ENCODE results near the gene LENG1. TPM values are rescaled to one million over a fixed set of nuclear protein-coding genes. Genes with fewer than 3 reads are reported as not detected.

LENG1 gene
- polyA plus RNA-seq (14.0 and 17.0 TPM in 2 replicates), polyA minus RNA-seq (6.8 and 9.1 TPM in 2 replicates)

GRCh38 chr19:54159352-54160181 lies at the start of gene LENG1:
Gene LENG1, minus strand, starts transcription at chr19:54159721. Its CDS starts 26 bp downstream, at chr19:54159695.
- peak within 1 kb of the TSS; percentile 91 for H3K27ac ChIP-seq (ENCODE audit: low read length)
- TF ChIP-seq MXI1 (conservative IDR thresholded peaks at IDR 0.05; ENCODE audit: poor library complexity, severe bottlenecking) (peak; percentile 95), EZH2 (IDR thresholded peaks at IDR 0.05; ENCODE audit: borderline replicate concordance, insufficient read depth, low read length, poor library complexity, severe bottlenecking) (no peak), RAD21 (conservative IDR thresholded peaks at IDR 0.05) (peak; percentile 25), CTCF (IDR thresholded peaks at IDR 0.05; ENCODE audit: poor library complexity, severe bottlenecking) (peak; percentile 84), REST (IDR thresholded peaks at IDR 0.05; ENCODE audit: borderline replicate concordance) (peak; percentile 62), SMC3 (conservative IDR thresholded peaks at IDR 0.05; ENCODE audit: poor library complexity) (peak; percentile 53), EP300 (conservative IDR thresholded peaks at IDR 0.05; ENCODE audit: poor library complexity, severe bottlenecking) (peak; percentile 65), POLR2AphosphoS5 (IDR thresholded peaks at IDR 0.05) (peak; percentile 83), TAF1 (IDR thresholded peaks at IDR 0.05; ENCODE audit: low read depth) (peak; percentile 70)

GRCh38 chr19:54208784-54209057 lies 49.2 kb upstream of the LENG1 start:
- no peak overlapping the region for H3K4me2 ChIP-seq (ENCODE audit: low read length)
- no peaks in the 10 kb centered on the region for H3F3A ChIP-seq (ENCODE audit: insufficient read depth, low read length, poor library complexity, severe bottlenecking)
- H3K79me2 ChIP-seq (replicated peaks; ENCODE audit: insufficient read depth, low read length) = peaks cover 20% of the 10 kb centered on the region
- H2AFZ ChIP-seq (ENCODE audit: low read depth, low read length) = no peak overlapping the region
- H3K4me3 ChIP-seq (ENCODE audit: low read length) = no peak overlapping the region
- no peaks in the 10 kb centered on the region for H3K36me3 ChIP-seq (ENCODE audit: insufficient read depth, low read length)
- H3K9me2 ChIP-seq (ENCODE audit: insufficient read depth, low read length) = no peaks in the 10 kb centered on the region
- no peaks in the 10 kb centered on the region for H3K27me3 ChIP-seq (ENCODE audit: insufficient read depth, low read depth, low read length)
- TF ChIP-seq TAF1 (IDR thresholded peaks at IDR 0.05; ENCODE audit: low read depth) (no peak), EZH2 (IDR thresholded peaks at IDR 0.05; ENCODE audit: borderline replicate concordance, insufficient read depth, low read length, poor library complexity, severe bottlenecking) (no peak), EP300 (conservative IDR thresholded peaks at IDR 0.05; ENCODE audit: poor library complexity, severe bottlenecking) (no peak), REST (IDR thresholded peaks at IDR 0.05; ENCODE audit: borderline replicate concordance) (no peak), CTCF (IDR thresholded peaks at IDR 0.05; ENCODE audit: poor library complexity, severe bottlenecking) (no peak), POLR2AphosphoS5 (IDR thresholded peaks at IDR 0.05) (no peak), MXI1 (conservative IDR thresholded peaks at IDR 0.05; ENCODE audit: poor library complexity, severe bottlenecking) (no peak), SMC3 (conservative IDR thresholded peaks at IDR 0.05; ENCODE audit: poor library complexity) (no peak), RAD21 (conservative IDR thresholded peaks at IDR 0.05) (no peak)
- peaks cover 13% of the 10 kb centered on the region for H4K20me1 ChIP-seq (ENCODE audit: insufficient read depth)
- no peak overlapping the region for H3K9ac ChIP-seq (ENCODE audit: low read length)
- H3K27ac ChIP-seq (ENCODE audit: low read length) = no peak overlapping the region
- H3K9me3 ChIP-seq (ENCODE audit: low read length) = no peaks in the 10 kb centered on the region

More at GRCh38 chr19:54159352-54160181, at the start of gene LENG1:
- no peaks in the 10 kb centered on the region for H4K20me1 ChIP-seq (ENCODE audit: insufficient read depth)
- H2AFZ ChIP-seq (ENCODE audit: low read depth, low read length) = peak within 1 kb of the TSS; percentile 81
- H3K9me3 ChIP-seq (ENCODE audit: low read length) = no peaks in the 10 kb centered on the region
- no peaks in the 10 kb centered on the region for H3K9me2 ChIP-seq (ENCODE audit: insufficient read depth, low read length)
- peak within 1 kb of the TSS; percentile 78 for H3K9ac ChIP-seq (ENCODE audit: low read length)
- no peaks in the 10 kb centered on the region for H3K27me3 ChIP-seq (ENCODE audit: insufficient read depth, low read depth, low read length)
- H3F3A ChIP-seq (ENCODE audit: insufficient read depth, low read length, poor library complexity, severe bottlenecking) = no peaks in the 10 kb centered on the region
- peak within 1 kb of the TSS; percentile 99 for H3K4me2 ChIP-seq (ENCODE audit: low read length)
- H3K36me3 ChIP-seq (ENCODE audit: insufficient read depth, low read length) = no peaks in the 10 kb centered on the region
- peak within 1 kb of the TSS; percentile 79 for H3K4me3 ChIP-seq (ENCODE audit: low read length)
- peaks cover 9% of the 10 kb centered on the region for H3K79me2 ChIP-seq (replicated peaks; ENCODE audit: insufficient read depth, low read length)

All from neural cell (in vitro differentiated cells).